HG03469 (cell line): ENCODE results near the gene RPS27L.

Experiments used
- ATAC-seq: cut with Tn5 transposase; IDR thresholded peaks from one replicate; pipeline ENCODE4 v1.9.1; 2021; ENCODE audit warnings: mild to moderate bottlenecking, moderate library complexity, moderate number of reproducible peaks; ENCODE audit not compliant: unreplicated experiment

Gene RPS27L

GRCh38 chr15:63188247-63188925, 31.1 kb upstream of the RPS27L start:
- no peak for ATAC-seq

GRCh38 chr15:63187589-63188226, 30.4 kb upstream of the RPS27L start:
- ATAC-seq: no peak

GRCh38 chr15:63186065-63186464, 28.8 kb upstream of the RPS27L start:
- no peak for ATAC-seq

- no peak for ATAC-seq
Observed at GRCh38 chr15:63185206-63185605, 27.9 kb upstream of the RPS27L start.

- ATAC-seq: no peak
Observed at GRCh38 chr15:63181648-63182047, 24.4 kb upstream of the RPS27L start.

- ATAC-seq: no peak
Observed at GRCh38 chr15:63180746-63181145, 23.5 kb upstream of the RPS27L start.

GRCh38 chr15:63178034-63178433, 20.8 kb upstream of the RPS27L start:
- ATAC-seq: no peak

- ATAC-seq: no peak
Observed at GRCh38 chr15:63176302-63176701, 19.0 kb upstream of the RPS27L start.

GRCh38 chr15:63172851-63173451, 15.7 kb upstream of the RPS27L start:
- ATAC-seq: no peak

GRCh38 chr15:63172376-63172775, 15.1 kb upstream of the RPS27L start:
- no peak for ATAC-seq

GRCh38 chr15:63169788-63170187, 12.5 kb upstream of the RPS27L start:
- no peak for ATAC-seq

- ATAC-seq: no peak
Observed at GRCh38 chr15:63166219-63166618, 8.9 kb upstream of the RPS27L start.

GRCh38 chr15:63165166-63165859, 8.0 kb upstream of the RPS27L start:
- ATAC-seq: no peak

GRCh38 chr15:63163217-63163616, 5.9 kb upstream of the RPS27L start:
- no peak for ATAC-seq

GRCh38 chr15:63160638-63161037, 3.4 kb upstream of the RPS27L start:
- no peak for ATAC-seq

GRCh38 chr15:63157891-63158431, 684 bp upstream of the RPS27L start:
- no peak for ATAC-seq

GRCh38 chr15:63156755-63157117, 541 bp downstream of the RPS27L start:
- ATAC-seq: no peak

- ATAC-seq: no peak
Observed at GRCh38 chr15:63156086-63156710, 1.1 kb downstream of the RPS27L start.

GRCh38 chr15:63155486-63155885, 1.8 kb downstream of the RPS27L start:
- ATAC-seq: no peak

- ATAC-seq: no peak
Observed at GRCh38 chr15:63151665-63152064, 5.6 kb downstream of the RPS27L start.

- no peak for ATAC-seq
Observed at GRCh38 chr15:63146684-63147083, 10.6 kb downstream of the RPS27L start.
